Endothelial cell of umbilical vein (primary cell): ENCODE measurements around the gene ALG8. TPM values are rescaled to one million over a fixed set of nuclear protein-coding genes. Genes with fewer than 3 reads are reported as not detected.

Experiments used
- BruUV-seq: library from RNA; stranded (reverse); fragments of 400-500 nt; replicated peaks from 2 replicates; lab custom pipeline; 2021; lab: Mats Ljungman, UMichigan
- CTCF ChIA-PET: fragments of 300-600, 350-600 bp; sonication (Branson Sonifier 250); formaldehyde crosslinking; loops from one replicate; lab custom pipeline; 2021; ENCODE audit warnings: antibody characterized with exemption, inconsistent platforms; lab: Charles Lee
- POLR2A ChIA-PET: fragments of 300-600, 350-600 bp; sonication (Branson Sonifier 250); formaldehyde crosslinking; loops from one replicate; lab custom pipeline; 2021; ENCODE audit warnings: antibody characterized with exemption, inconsistent platforms; lab: Charles Lee
- DNase-seq: peaks from one replicate; pipeline ENCODE4 v3.0.0-alpha.2; 2011; ENCODE audit warnings: low read depth, low spot score
- FAIRE-seq: peaks from 2 replicates; lab custom pipeline; 2011; peaks lifted over from hg19 to GRCh38; lab: Jason Lieb, UNC
- H2AFZ ChIP-seq: 2 replicates; pipeline ENCODE4 v1.6.0; 2012; ENCODE audit warnings: low read depth, low read length, control low read depth, inconsistent platforms
- H3K27ac ChIP-seq: 2 replicates; pipeline ENCODE4 v1.5.1; 2011; ENCODE audit warnings: low read depth, mild to moderate bottlenecking, control low read depth, low read length, moderate library complexity; ENCODE audit not compliant: insufficient read depth
- H3K27me3 ChIP-seq, 2 experiments: 2 replicates each; pipeline versions ENCODE4 v1.6.0 to v1.6.1; 2011; ENCODE audit warnings: low read length in 2 of 2, mixed read lengths in 1 of 2; ENCODE audit not compliant: control insufficient read depth in 2 of 2, insufficient read depth in 2 of 2
- H3K36me3 ChIP-seq, 2 experiments: 2 replicates in 1 of 2; 3 replicates in 1 of 2; pipeline ENCODE4 v1.5.1; 2011; ENCODE audit warnings: low read length in 2 of 2, mild to moderate bottlenecking in 1 of 2, moderate library complexity in 1 of 2; ENCODE audit not compliant: control insufficient read depth in 2 of 2, insufficient read depth in 2 of 2; ENCODE audit errors: extremely low read depth in 1 of 2
- H3K4me1 ChIP-seq: 3 replicates; pipeline ENCODE4 v1.5.1; 2011; ENCODE audit warnings: mild to moderate bottlenecking, low read length; ENCODE audit not compliant: control insufficient read depth, insufficient read depth; ENCODE audit errors: extremely low read depth
- H3K4me2 ChIP-seq: 2 replicates; pipeline ENCODE4 v1.6.1; 2011; ENCODE audit warnings: low read length, control low read depth, mixed read lengths; ENCODE audit not compliant: insufficient read depth
- H3K4me3 ChIP-seq, 3 experiments: fragments of 200-600 bp in 1 of 3; sonication (generic), shearing (Covaris generic) in 1 of 3; replicated peaks in 1 of 3; 2 replicates each; pipeline ENCODE4 v1.5.1; 2011 to 2016; ENCODE audit warnings: control low read depth in 3 of 3, low read length in 3 of 3, mild to moderate bottlenecking in 2 of 3, inconsistent platforms in 1 of 3, low read depth in 1 of 3, moderate library complexity in 1 of 3; ENCODE audit not compliant: insufficient read depth in 1 of 3
- H3K79me2 ChIP-seq: 2 replicates; pipeline ENCODE4 v1.6.0; 2012; ENCODE audit warnings: low read length, inconsistent platforms; ENCODE audit not compliant: control insufficient read depth, insufficient read depth
- H3K9ac ChIP-seq: replicated peaks from 2 replicates; pipeline ENCODE3; 2011; ENCODE audit warnings: low read length, control low read depth; ENCODE audit not compliant: insufficient read depth; ENCODE audit errors: extremely low read depth
- H3K9me1 ChIP-seq: replicated peaks from 3 replicates; pipeline ENCODE4 v1.6.0; 2011; ENCODE audit warnings: mild to moderate bottlenecking, low read length; ENCODE audit not compliant: control insufficient read depth, insufficient read depth; ENCODE audit errors: extremely low read depth
- H3K9me3 ChIP-seq: replicated peaks from 2 replicates; pipeline ENCODE4 v1.5.1; 2012; ENCODE audit warnings: low read length, inconsistent platforms; ENCODE audit not compliant: control insufficient read depth, insufficient read depth
- H4K20me1 ChIP-seq: replicated peaks from 2 replicates; pipeline ENCODE3; 2011; ENCODE audit warnings: mild to moderate bottlenecking, low read length; ENCODE audit not compliant: control insufficient read depth, insufficient read depth; ENCODE audit errors: extremely low read depth
- CTCF ChIP-seq, 2 donors: IDR thresholded peaks; 1 replicate in 1 of 2; 2 replicates in 1 of 2; pipeline ENCODE4 v1.5.1; 2011; ENCODE audit warnings: low read length in 2 of 2, mild to moderate bottlenecking in 2 of 2, moderate library complexity in 2 of 2, control low read depth in 1 of 2, inconsistent platforms in 1 of 2, low read depth in 1 of 2; ENCODE audit not compliant: insufficient read depth in 1 of 2; ENCODE audit errors: extremely low read depth in 1 of 2
- EZH2 ChIP-seq: IDR thresholded peaks from 2 replicates; pipeline ENCODE4 v1.6.1; 2012; ENCODE audit warnings: borderline replicate concordance, low read depth, mild to moderate bottlenecking, moderate library complexity, low read length, inconsistent platforms; ENCODE audit not compliant: severe bottlenecking
- FOS ChIP-seq: IDR thresholded peaks from 2 replicates; pipeline ENCODE4 v1.6.1; 2011; ENCODE audit warnings: mild to moderate bottlenecking, low read length, moderate library complexity, borderline replicate concordance; ENCODE audit not compliant: insufficient read depth
- GATA2 ChIP-seq: IDR thresholded peaks from 2 replicates; pipeline ENCODE4 v1.7.0; 2011; ENCODE audit warnings: low read depth, mild to moderate bottlenecking, moderate library complexity, mixed read lengths, low read length; ENCODE audit not compliant: insufficient read length, insufficient read depth
- JUN ChIP-seq: IDR thresholded peaks from 2 replicates; pipeline ENCODE4 v1.6.1; 2011; ENCODE audit warnings: borderline replicate concordance, low read depth; ENCODE audit not compliant: insufficient read length, insufficient read depth
- MAX ChIP-seq: IDR thresholded peaks from 2 replicates; pipeline ENCODE4 v1.6.1; 2011; ENCODE audit not compliant: insufficient read depth, insufficient read length
- MYC ChIP-seq: IDR thresholded peaks from one replicate; pipeline ENCODE4 v1.6.1; 2011; ENCODE audit warnings: mild to moderate bottlenecking, low read depth, low read length
- POLR2A ChIP-seq: IDR thresholded peaks from 2 replicates; pipeline ENCODE4 v1.6.1; 2012; ENCODE audit warnings: low read depth, mild to moderate bottlenecking, control low read depth, low read length
- POLR2AphosphoS5 ChIP-seq: IDR thresholded peaks from 2 replicates; pipeline ENCODE4 v1.6.1; 2012; ENCODE audit warnings: low read depth, mild to moderate bottlenecking, control low read depth, low read length, moderate library complexity; ENCODE audit not compliant: insufficient read depth
- dilution Hi-C: fragments of 300-500 bp; cut with MboI; formaldehyde crosslinking; loops from one replicate; pipeline ENCODE4 v1.15.0; 2019; ENCODE audit warnings: low sequenced_read_pairs; ENCODE audit not compliant: extremely low pct_ligation_motif_present
- intact Hi-C: fragments of 100-400 bp; cut with micrococcal nuclease; formaldehyde crosslinking; loops from one replicate; pipeline ENCODE4 v1.10.0; 2022
- polyA plus RNA-seq, 4 experiments: library from polyadenylated mRNA; depleted of rRNA in 3 of 4; stranded (reverse) in 3 of 4; unstranded in 1 of 4; fragments of >200 nt; gene quantifications; 2 replicates each; pipeline versions ENCODE4 v1.2.1 to v1.2.3, GENCODE V29; 2011 to 2012; ENCODE audit warnings: missing spikeins in 1 of 4
- total RNA-seq: library from RNA; stranded (reverse); gene quantifications from 2 replicates; pipeline ENCODE4 v1.2.3, GENCODE V29; 2021

The ALG8 gene
- total and polyA plus RNA-seq, 2 donors (not counting 3 experiments of a cell fraction or from before 2014, with no cell fraction given) = 43.9 to 48.2 TPM

GRCh38 chr11:78145511-78146025 is 6.1 kb upstream of the ALG8 start:
- no peaks in the 10 kb centered on the region for H3K79me2 ChIP-seq
- no peak overlapping the region for H3K27ac ChIP-seq
- POLR2A ChIA-PET = no interaction called here
- H3K9me3 ChIP-seq = no peaks in the 10 kb centered on the region
- intact Hi-C loops = no loop called here
- H3K36me3 ChIP-seq = no peaks in the 10 kb centered on the region
- H3K4me1 ChIP-seq = peaks cover 3% of the 10 kb centered on the region
- no peak overlapping the region for H3K9ac ChIP-seq
- FAIRE-seq (no peak), DNase-seq (no peak)
- no TSS peak for BruUV-seq
- dilution Hi-C loops = no loop called here
- H3K4me3 ChIP-seq = no peak overlapping the region
- H3K27me3 ChIP-seq = no peaks in the 10 kb centered on the region
- no peaks in the 10 kb centered on the region for H4K20me1 ChIP-seq
- CTCF ChIA-PET = interaction anchor here (1.1 to 1.4 kb wide), 3 partner anchors 8 to 419 kb away, joined by 3 to 4 read pairs (median 3); no protein-coding TSS in a partner anchor
- H3K9me1 ChIP-seq = no peaks in the 10 kb centered on the region
- H2AFZ ChIP-seq = no peak overlapping the region
- H3K4me2 ChIP-seq = no peak overlapping the region
- TF ChIP-seq CTCF (IDR thresholded peaks at IDR 0.05; ENCODE audit: extremely low read depth in 1 of 2, insufficient read depth in 1 of 2, low read depth in 1 of 2, low read length in 2 of 2) = no peak
- no peak for TF ChIP-seq FOS

GRCh38 chr11:78140392-78141077 is 1.1 kb upstream of the ALG8 start:
- DNase-seq (no peak), FAIRE-seq (no peak)
- H3K4me3 ChIP-seq = peak overlapping the region in 2 of 3 experiments; percentile 69 to 84
- no peak for TF ChIP-seq POLR2AphosphoS5
- no peak for TF ChIP-seq MYC
- TF ChIP-seq POLR2A = no peak
- TF ChIP-seq EZH2 = no peak
- TF ChIP-seq JUN = no peak
- no peak for TF ChIP-seq GATA2
- TF ChIP-seq CTCF (IDR thresholded peaks at IDR 0.05; ENCODE audit: extremely low read depth in 1 of 2, insufficient read depth in 1 of 2, low read depth in 1 of 2, low read length in 2 of 2) = no peak
- no peak for TF ChIP-seq FOS
- TF ChIP-seq MAX = no peak
- H3K9me1 ChIP-seq = no peaks in the 10 kb centered on the region
- no peak overlapping the region for H3K27ac ChIP-seq
- CTCF ChIA-PET = interaction anchor here (1.9 to 2.5 kb wide), 3 partner anchors 9 to 424 kb away, joined by 6 to 14 read pairs (median 9); partner anchors contain the start of genes KCTD21 and USP35
- H2AFZ ChIP-seq = no peak overlapping the region
- H3K9me3 ChIP-seq = no peaks in the 10 kb centered on the region
- POLR2A ChIA-PET = interaction anchor here (1.9 kb wide), 1 partner anchor 9 kb away, joined by 6 read pairs; no protein-coding TSS in a partner anchor
- dilution Hi-C loops = no loop called here
- H4K20me1 ChIP-seq = no peaks in the 10 kb centered on the region
- peaks cover 7% of the 10 kb centered on the region for H3K79me2 ChIP-seq
- H3K4me1 ChIP-seq = peaks cover 15% of the 10 kb centered on the region
- H3K4me2 ChIP-seq = peak overlapping the region; percentile 83
- H3K27me3 ChIP-seq = no peaks in the 10 kb centered on the region
- no TSS peak for BruUV-seq
- no peaks in the 10 kb centered on the region for H3K36me3 ChIP-seq
- intact Hi-C loops = no loop called here
- H3K9ac ChIP-seq = no peak overlapping the region
